GM11168 (cell line): Measurements from ENCODE around the gene UBASH3A.

ENCODE experiments used
- in situ Hi-C: fragments of 300-500 bp; cut with MboI; formaldehyde crosslinking; loops from one replicate; pipeline ENCODE4 v1.12.0; 2022; ENCODE audit warnings: low sequenced_read_pairs; ENCODE audit not compliant: unreplicated experiment

The UBASH3A gene

DNA sequence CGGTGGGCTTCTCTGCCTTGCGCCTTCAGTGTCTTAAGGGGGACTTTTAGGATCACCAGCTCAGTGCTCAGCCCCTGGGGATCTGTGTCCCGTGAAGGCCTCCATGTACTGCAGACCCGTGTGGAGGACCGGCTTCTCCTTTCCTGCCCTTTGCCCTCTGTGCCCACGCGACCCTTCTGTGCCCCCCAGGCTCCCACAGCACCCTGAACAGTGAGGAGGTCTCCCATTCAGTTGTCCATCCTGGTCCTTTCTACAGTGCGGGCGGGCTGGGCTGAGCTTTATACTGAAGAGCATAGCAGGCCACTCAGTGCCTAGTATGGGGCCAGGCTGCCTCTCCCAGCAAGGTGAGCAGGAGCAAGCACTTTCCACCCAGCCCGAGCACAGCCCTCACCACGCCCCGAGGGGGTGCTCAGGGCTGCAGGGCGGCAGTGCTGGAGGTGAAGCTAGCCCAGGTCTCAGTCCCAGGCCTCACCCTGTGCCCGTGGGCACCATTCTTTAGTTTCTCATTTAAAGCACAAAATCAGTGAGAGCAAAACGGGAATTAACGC, 29.7 kb upstream of the UBASH3A start:
- in situ Hi-C loops = loop anchor here (10.0 kb wide), 1 partner anchor 71 kb away; no protein-coding TSS in a partner anchor

- in situ Hi-C loops = loop anchor here (10.0 kb wide), 1 partner anchor 70 kb away; no protein-coding TSS in a partner anchor
These were observed 29.2 kb upstream of the UBASH3A start for GRCh38 chr21:42374457-42374856.

DNA sequence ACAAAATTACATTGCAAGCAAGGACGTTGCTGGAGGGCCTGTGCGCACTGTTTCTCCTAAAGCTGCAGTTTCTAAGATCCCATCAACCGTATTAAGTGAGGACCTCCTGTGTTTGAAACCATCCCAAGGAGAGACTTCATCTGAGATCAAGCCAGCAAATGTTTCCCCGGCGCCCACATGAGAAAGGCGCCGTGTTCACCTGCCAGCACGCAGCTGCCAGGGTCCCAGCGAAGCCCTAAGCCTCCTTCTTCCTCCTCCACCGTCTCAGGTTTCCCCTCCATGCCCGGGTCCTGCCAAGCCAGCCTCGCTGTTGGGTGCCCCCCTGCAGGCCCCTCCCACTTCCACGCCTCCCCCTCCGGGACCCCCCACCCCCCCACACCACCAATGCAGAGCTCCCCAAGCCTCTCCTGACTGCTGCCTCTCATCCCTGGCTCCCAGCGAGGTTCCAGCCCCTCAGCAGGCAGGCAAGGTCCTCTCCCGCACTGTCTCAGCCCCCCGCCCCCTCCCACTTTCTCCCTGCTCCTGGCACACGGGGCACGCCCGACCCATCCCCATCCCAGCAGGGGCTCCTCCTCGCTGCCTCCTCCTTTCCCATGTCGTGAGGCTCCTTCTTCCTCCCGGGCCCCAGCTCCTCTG, 28.7 kb upstream of the UBASH3A start:
- in situ Hi-C loops = loop anchor here (10.0 kb wide), 1 partner anchor 70 kb away; no protein-coding TSS in a partner anchor

- in situ Hi-C loops = loop anchor here (10.0 kb wide), 1 partner anchor 69 kb away; no protein-coding TSS in a partner anchor
These were observed 28.2 kb upstream of the UBASH3A start for GRCh38 chr21:42375506-42375905.

- in situ Hi-C loops = loop anchor here (10.0 kb wide), 1 partner anchor 69 kb away; no protein-coding TSS in a partner anchor
These were observed 27.8 kb upstream of the UBASH3A start for GRCh38 chr21:42375966-42376337.

GRCh38 chr21:42376338-42376982, 27.2 kb upstream of the UBASH3A start:
- in situ Hi-C loops = loop anchor here (10.0 kb wide), 1 partner anchor 68 kb away; no protein-coding TSS in a partner anchor

GRCh38 chr21:42377211-42377950, 26.3 kb upstream of the UBASH3A start:
- in situ Hi-C loops = loop anchor here (10.0 kb wide), 1 partner anchor 67 kb away; no protein-coding TSS in a partner anchor

GRCh38 chr21:42377951-42378340, 25.8 kb upstream of the UBASH3A start:
- in situ Hi-C loops = loop anchor here (10.0 kb wide), 1 partner anchor 67 kb away; no protein-coding TSS in a partner anchor

GRCh38 chr21:42378418-42378817, 25.3 kb upstream of the UBASH3A start:
- in situ Hi-C loops = loop anchor here (10.0 kb wide), 1 partner anchor 66 kb away; no protein-coding TSS in a partner anchor

DNA sequence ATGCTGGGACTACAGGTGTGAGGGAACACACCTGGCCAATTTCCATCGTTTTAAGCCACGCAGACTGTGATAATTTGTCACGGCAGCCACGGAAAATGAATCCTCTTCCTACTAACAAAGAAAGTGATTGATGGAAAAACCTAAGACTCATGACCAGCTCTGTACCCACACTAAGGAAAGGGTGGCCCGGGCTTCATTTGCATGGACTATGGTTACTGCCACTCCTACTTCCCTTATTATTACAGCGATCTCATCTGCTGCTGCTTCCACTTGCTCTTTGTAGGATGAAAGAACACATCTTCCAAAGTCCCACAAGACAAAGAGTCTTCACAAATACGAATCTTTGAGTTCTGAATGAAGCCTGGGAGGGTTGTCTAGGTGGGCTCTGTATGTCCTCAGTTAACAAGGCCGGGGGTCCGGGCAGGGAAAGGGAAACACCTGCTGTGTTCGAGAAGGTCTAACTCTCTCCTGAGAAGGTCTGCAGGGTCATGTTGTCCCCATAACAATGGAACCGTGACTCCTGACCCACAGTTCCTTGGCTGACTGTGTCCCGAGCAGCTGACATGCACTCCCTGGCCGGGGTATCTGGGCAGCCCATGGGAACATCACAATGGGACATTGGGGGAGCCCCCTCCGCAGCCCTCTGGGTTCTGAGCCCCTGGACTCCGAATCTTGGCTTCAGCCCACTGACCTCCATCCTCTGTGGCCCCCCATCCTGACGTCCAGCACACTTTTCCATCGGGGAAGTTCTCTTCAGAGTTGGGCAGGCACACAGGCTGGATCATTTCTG, 24.1 kb upstream of the UBASH3A start:
- in situ Hi-C loops = loop anchor here (10.0 kb wide), 1 partner anchor 65 kb away; no protein-coding TSS in a partner anchor

DNA sequence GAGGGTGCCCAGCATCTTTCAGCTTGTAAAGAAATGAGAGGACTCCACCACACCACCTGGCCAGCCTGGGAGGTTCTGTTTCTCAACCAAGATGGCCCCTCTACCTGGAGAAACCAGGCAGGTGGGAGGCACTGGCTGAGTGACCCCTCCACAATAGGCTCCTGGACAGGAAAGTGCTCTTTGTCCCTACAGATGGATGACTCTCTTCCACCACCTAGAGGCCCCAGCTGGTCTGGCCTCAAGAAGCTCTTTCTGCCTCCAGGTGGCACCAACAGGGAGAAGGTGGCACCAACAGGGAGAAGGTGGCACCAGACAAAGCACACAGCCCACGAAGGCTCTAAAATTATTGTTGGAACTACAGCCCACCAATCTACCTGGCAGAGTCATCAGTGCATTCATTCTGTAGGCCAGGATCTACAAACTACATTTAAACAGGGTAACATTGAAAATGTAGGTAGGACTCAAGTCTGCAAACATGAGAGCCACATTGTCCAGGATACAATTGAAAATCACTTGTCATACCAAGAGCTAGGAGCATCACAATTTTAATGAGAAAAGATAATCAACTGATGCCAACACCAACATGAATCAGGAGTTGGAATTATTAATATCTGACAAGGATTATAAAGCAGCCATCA, 22.2 kb upstream of the UBASH3A start:
- in situ Hi-C loops = no loop called here

- in situ Hi-C loops = no loop called here
These were observed 20.8 kb upstream of the UBASH3A start for GRCh38 chr21:42382915-42383314.

DNA sequence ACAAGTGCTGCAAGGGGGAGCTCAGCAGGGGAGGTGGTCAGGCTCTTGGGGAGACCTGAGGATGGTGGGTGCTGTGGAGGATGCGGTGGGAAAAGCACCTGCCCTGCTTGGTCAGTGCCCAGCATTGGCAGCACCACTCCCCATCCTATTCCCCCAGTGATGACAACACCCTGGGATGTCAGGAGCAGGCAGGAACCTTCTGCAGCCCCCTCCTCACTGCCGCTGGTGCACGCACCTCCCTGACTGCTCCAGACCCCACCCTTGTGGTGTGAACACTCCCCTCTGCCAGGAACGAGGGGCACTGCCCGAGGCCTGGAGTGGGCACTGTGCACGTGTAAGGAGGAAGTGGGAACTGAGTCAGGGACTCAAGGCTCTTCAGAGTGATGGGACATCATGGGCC, 20.4 kb upstream of the UBASH3A start:
- in situ Hi-C loops = no loop called here

GRCh38 chr21:42384156-42384945, 19.4 kb upstream of the UBASH3A start:
- in situ Hi-C loops = no loop called here

DNA sequence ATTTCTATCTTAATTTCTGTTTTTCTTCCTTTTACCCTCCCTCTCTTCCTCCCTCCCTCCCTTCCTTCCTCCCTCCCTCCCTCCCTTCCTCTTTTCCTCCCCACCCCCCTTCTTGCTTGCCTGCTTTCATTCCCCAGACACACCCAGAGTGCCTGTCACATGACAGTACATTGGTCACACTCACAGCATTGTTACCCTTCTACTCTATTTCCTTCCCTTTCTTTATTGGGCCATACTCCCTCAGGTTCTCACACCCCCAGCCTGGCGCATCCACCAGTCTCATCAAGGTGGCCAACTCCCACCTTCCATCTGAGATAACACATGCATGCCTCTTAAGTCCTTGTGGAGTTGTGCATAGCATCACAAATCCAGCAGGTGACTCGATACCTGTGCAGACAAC, 18.7 kb upstream of the UBASH3A start:
- in situ Hi-C loops = no loop called here

DNA sequence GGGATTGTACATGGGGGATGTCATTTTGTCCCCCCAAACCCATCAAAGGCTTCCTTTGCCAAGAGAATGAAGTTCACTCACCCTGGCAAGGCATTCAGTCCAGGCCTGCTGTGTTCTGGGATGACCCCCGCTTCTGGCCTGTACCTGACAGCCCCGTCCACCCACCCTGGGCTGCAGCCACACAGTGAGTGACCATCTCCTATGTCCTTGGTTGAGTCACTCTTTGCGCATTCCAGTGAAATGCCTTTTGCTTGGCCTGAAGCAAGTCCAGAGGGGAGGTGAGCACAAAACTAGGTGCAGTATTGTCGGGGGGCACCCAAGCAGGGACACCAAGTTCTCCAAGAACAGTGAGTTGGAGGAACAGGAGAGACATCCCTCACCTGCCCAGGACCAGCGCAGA, 18.1 kb upstream of the UBASH3A start:
- in situ Hi-C loops = no loop called here

DNA sequence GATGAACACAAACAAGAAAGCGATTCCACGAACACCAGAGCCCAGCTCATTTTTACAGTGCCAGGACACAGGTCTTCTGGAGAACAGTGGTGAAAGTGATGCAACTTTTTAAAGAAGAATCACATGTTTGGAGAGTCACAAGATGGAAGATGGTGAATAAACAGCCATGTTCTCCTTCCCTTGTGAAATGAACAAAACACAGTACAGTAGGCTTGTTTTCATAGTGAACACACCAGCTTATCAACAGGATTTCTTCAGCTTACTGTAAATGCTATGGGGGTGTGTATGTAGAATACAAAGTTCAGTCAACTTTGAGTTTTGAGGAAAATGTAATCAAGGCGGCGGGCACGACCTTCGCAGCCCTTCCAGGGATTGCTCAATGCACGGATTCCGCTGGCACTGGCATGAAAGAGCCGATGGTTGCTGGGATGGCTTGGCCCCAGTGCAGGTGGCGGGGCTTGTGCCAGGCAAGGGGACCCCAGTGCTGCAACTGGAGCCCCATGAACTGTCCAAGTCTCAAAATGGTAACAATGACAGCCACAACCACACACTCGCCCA, 17.6 kb upstream of the UBASH3A start:
- in situ Hi-C loops = no loop called here

GRCh38 chr21:42387164-42387563, 16.5 kb upstream of the UBASH3A start:
- in situ Hi-C loops = no loop called here
